IMR-90 (cell line): ENCODE results near the gene BAD. TPM values are rescaled to one million over a fixed set of nuclear protein-coding genes. Genes with fewer than 3 reads are reported as not detected.

Source experiments
- BHLHE40 ChIP-seq: fragments of 150-350 bp; IDR thresholded peaks from 2 replicates; pipeline ENCODE4 v1.6.1; 2016; ENCODE audit warnings: mild to moderate bottlenecking, low read depth, low read length
- CHD1 ChIP-seq: IDR thresholded peaks from 2 replicates; pipeline ENCODE4 v1.6.1; 2012; ENCODE audit warnings: low read depth, low read length, improper control_type of control experiment
- MXI1 ChIP-seq: IDR thresholded peaks from 2 replicates; pipeline ENCODE4 v1.6.1; 2012; ENCODE audit warnings: low read depth, mild to moderate bottlenecking, low read length, moderate library complexity, borderline replicate concordance
- polyA plus RNA-seq, 3 experiments: library from polyadenylated mRNA; depleted of rRNA; stranded (reverse); fragments of >200 nt; gene quantifications; 2 replicates each; pipeline ENCODE4 v1.2.3, GENCODE V29; 2012; ENCODE audit warnings: low replicate concordance in 1 of 3
- total RNA-seq: library from RNA; depleted of rRNA; stranded (reverse); fragments of >200 nt; gene quantifications from 2 replicates; pipeline ENCODE4 v1.2.3, GENCODE V29; 2012
- TF ChIP-seq, protein P1 (sequence below): fragments of 150-350 bp; IDR thresholded peaks from 2 replicates; pipeline ENCODE4 v1.6.1; 2016; ENCODE audit warnings: low read depth, mild to moderate bottlenecking, low read length, moderate library complexity, borderline replicate concordance

Gene BAD
- total and polyA plus RNA-seq, 2 of the 4 experiments (the other 2 are of a cell fraction), result 30.3 to 68.0 TPM

DNA sequence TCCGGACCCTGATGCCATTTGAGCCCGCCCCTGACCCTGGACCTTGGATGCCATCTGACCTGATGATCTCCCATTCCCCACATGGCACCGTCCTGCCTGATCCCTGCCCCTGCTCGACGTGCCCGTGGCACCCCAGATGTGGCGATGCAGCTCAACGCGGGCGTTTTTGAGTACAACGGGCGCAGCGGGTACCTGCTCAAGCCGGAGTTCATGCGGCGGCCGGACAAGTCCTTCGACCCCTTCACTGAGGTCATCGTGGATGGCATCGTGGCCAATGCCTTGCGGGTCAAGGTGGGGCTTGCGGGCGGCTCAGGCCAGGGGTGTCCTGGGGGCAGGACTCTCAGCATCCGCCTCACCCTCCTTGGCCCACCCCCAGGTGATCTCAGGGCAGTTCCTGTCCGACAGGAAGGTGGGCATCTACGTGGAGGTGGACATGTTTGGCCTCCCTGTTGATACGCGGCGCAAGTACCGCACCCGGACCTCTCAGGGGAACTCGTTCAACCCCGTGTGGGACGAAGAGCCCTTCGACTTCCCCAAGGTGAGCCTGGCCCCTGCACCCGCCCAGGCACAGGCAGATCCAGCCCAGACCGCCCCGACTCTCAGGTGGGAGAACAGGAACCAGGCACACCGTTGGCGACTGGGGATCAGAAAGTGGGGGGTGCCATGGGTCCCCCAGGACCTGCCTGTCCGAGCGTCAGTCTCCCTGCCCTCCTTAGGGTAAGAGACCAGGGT lies 22.0 kb downstream of the BAD start (continued):
- TF ChIP-seq, protein P1, sequence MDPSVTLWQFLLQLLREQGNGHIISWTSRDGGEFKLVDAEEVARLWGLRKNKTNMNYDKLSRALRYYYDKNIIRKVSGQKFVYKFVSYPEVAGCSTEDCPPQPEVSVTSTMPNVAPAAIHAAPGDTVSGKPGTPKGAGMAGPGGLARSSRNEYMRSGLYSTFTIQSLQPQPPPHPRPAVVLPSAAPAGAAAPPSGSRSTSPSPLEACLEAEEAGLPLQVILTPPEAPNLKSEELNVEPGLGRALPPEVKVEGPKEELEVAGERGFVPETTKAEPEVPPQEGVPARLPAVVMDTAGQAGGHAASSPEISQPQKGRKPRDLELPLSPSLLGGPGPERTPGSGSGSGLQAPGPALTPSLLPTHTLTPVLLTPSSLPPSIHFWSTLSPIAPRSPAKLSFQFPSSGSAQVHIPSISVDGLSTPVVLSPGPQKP, result no peak
- TF ChIP-seq MXI1 (no peak), BHLHE40 (no peak), CHD1 (no peak)
